Heart right ventricle (tissue), 16 donors: Measurements from ENCODE around the gene TNKS1BP1. TPM values are rescaled to one million over a fixed set of nuclear protein-coding genes. Genes with fewer than 3 reads are reported as not detected.

Experiments
- ATAC-seq, 8 donors: fragments of 200-7000 bp; cut with Tn5 transposase; one replicate each; pipeline ENCODE4 v1.9.1; 2020; ENCODE audit warnings: mild to moderate bottlenecking in 8 of 8, moderate library complexity in 8 of 8, moderate number of reproducible peaks in 1 of 8
- DNase-seq, 2 donors: peaks; one replicate each; pipeline ENCODE4 v3.0.0-alpha.2; 2020
- H3K27ac ChIP-seq, 10 donors: fragments of 200-600 bp; sonication (generic) in 2 of 10; one replicate each; pipeline versions ENCODE4 v1.5.0 to v1.8.0; 2020 to 2022; ENCODE audit warnings: mild to moderate bottlenecking in 3 of 10
- H3K27me3 ChIP-seq, 7 donors: fragments of 200-600 bp; one replicate each; pipeline ENCODE4 v1.8.0; 2021 to 2022; ENCODE audit warnings: mild to moderate bottlenecking in 2 of 7
- H3K36me3 ChIP-seq, 9 donors: fragments of 200-600 bp; sonication (generic) in 1 of 9; one replicate each; pipeline versions ENCODE4 v1.5.0 to v1.8.0; 2020 to 2022; ENCODE audit warnings: mild to moderate bottlenecking in 2 of 9
- H3K4me1 ChIP-seq, 9 donors: fragments of 200-600 bp; sonication (generic) in 1 of 9; one replicate each; pipeline versions ENCODE4 v1.5.0 to v1.8.0; 2020 to 2022; ENCODE audit warnings: mild to moderate bottlenecking in 4 of 9
- H3K4me3 ChIP-seq, 10 donors: fragments of 200-600 bp; sonication (generic) in 2 of 10; one replicate each; pipeline versions ENCODE4 v1.5.0 to v1.8.0; 2020 to 2022; ENCODE audit warnings: mild to moderate bottlenecking in 7 of 10, moderate library complexity in 2 of 10
- H3K9me3 ChIP-seq, 11 donors: fragments of 200-600 bp in 10 of 11; sonication (generic) in 2 of 11; one replicate each; pipeline versions ENCODE4 v1.5.0 to v1.8.0; 2013 to 2022; ENCODE audit warnings: mild to moderate bottlenecking in 2 of 11, control low read depth in 1 of 11, moderate library complexity in 1 of 11
- CTCF ChIP-seq, 9 donors: fragments of 200-600 bp; sonication (generic) in 2 of 9; IDR thresholded peaks; one replicate each; pipeline versions ENCODE4 v1.5.0 to v1.8.0; 2021 to 2022; ENCODE audit warnings: antibody characterized with exemption in 9 of 9, mild to moderate bottlenecking in 5 of 9, moderate library complexity in 1 of 9
- WGBS, 2 donors: extraction: QIAGEN DNeasy Blood & Tissue Kit; methylation state at CpG; one replicate each; pipeline ENCODE4 v1.1.7; 2013; ENCODE audit warnings: inconsistent platforms in 1 of 2; 5-methylcytosine and 5-hydroxymethylcytosine counted together
- intact Hi-C, 10 donors: fragments of 100-400 bp; cut with DNase I; formaldehyde crosslinking; loops; one replicate each; pipeline versions ENCODE4 v1.11.1 to v1.14.2; 2022
- polyA plus RNA-seq, 2 donors: library from polyadenylated mRNA; stranded (reverse); fragments of 200-250 nt; gene quantifications; one replicate each; pipeline ENCODE4 v1.2.3, GENCODE V29; 2013
- total RNA-seq, 10 donors: library from RNA; stranded (reverse); fragmentation: NEBNext Ultra II Directional in 3 of 10; extraction: Animal tissue kit (Norgen Biotek cat#: 25700) in 3 of 10; gene quantifications; one replicate each; pipeline versions ENCODE4 v1.2.1 to v1.2.4, GENCODE V29; 2021 to 2023
- donor health status: Arrhythmogenic right ventricular cardiomyopathy.
- donor health status: ischemic (EF 13 %, LVEDD 7.1; RV severe dilation, severe dysfunction).
- donor health status: healthy with polysubstance abuse.
- donor health status: DM: no; HTN: yes; CAD: no.
- donor health status: DM: no; HTN: no; CAD: no.
- donor health status: ischemic (EF 25% LVEDD 6.9; RV normal size, moderate dysfunction).
- donor health status: ischemic (EF 25% LVEDD 5.7; RV mildly dilated, moderate dysfunction).
- donor health status: healthy.
- donor health status: DM: yes; HTN: yes; CAD: no.
- donor health status: Ischemic cardiomyopathy.
- donor health status: ischemic (EF 35%, LVEDD 5.7; RV mildly dilated, moderate dysfunction).
- donor health status: nonischemic (EF 11% LVEDD 7.7; RV severe dilation, severe dysfunction).
- donor health status: DM: yes; HTN: yes; CAD: no.
- donor health status: PGD.
- donor health status: ischemic (EF 29% LVEDD 5.4; RV normal size, mild dysfunction).
- donor health status: nonischemic (EF 23%, LVEDD 6.1; RV moderate dilation, normal function).

TNKS1BP1 gene
- total and polyA plus RNA-seq, 12 donors, result 19.9 to 118 (median 37.0) TPM

DNA sequence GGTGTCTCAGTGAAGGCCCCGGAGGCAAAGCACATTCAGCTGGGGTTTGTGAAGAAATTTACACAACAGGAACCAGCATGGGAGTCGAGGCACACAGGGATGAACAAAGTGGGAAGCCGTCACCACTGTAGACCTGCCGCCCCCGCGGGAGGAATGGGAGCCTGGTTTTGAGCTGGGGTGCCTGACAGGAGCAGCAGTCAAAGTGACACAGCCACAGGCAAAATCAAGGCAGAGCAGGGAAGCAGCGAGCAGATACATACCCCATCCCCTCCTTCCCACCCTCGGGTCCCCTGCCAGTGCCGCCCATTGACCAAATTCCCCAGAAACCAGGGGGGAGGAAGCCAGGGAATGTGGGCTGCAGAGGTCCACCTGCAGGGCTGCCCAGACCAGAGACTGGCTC lies 34.2 kb upstream of the TNKS1BP1 start:
- Histone ChIP-seq H3K27ac (peak overlapping the region in 2 of 10 donors; percentile 22 to 50), H3K9me3 (no peaks in the 10 kb centered on the region), H3K4me3 (no peak overlapping the region), H3K27me3 (no peaks in the 10 kb centered on the region), H3K4me1 (peaks cover 0 to 36% (median 12%) of the 10 kb centered on the region in 9 donors), H3K36me3 (no peaks in the 10 kb centered on the region)
- intact Hi-C loops, result loop anchor here in 2 of 10 donors (5.0 to 10.0 kb wide), 2 partner anchors 48 to 96 kb away; no protein-coding TSS in a partner anchor
- WGBS, 2 donors, result 75 to 76% methylated on average over 9 of the region's 9 CpGs
- no peak for TF ChIP-seq CTCF (IDR thresholded peaks at IDR 0.05)
- ATAC-seq (peak in 4 of 8 donors; percentile 12 to 17 (median 16)), DNase-seq (no peak)

DNA sequence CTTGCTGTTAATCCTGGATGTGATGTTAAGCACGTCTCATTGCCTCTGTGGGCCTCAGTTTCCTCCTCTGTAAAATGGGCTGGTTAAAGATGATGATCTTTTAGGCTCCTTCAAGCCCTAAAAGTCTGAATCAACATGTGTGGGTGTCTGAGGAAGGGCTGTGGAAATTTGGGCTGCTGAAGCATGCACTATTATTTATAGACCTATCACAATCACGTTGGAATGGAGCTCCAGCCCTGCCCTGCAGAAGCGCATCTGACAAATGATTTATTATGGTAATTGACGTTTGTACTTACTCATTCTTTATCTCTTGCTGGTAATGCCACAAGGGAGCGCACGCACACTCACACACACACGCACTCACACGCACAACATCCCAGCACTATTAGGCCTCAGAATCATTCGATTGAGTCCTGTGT lies 33.8 kb upstream of the TNKS1BP1 start:
- Histone ChIP-seq H3K4me1 (peaks cover 0 to 35% (median 12%) of the 10 kb centered on the region in 9 donors), H3K36me3 (no peaks in the 10 kb centered on the region), H3K27ac (peak overlapping the region in 5 of 10 donors; percentile 22 to 76 (median 50)), H3K9me3 (no peaks in the 10 kb centered on the region), H3K4me3 (no peak overlapping the region), H3K27me3 (no peaks in the 10 kb centered on the region)
- DNase-seq (peak in 1 of 2 donors; percentile 20), ATAC-seq (peak in 7 of 8 donors; percentile 47 to 88 (median 79))
- TF ChIP-seq CTCF (IDR thresholded peaks at IDR 0.05), result no peak
- intact Hi-C loops, result loop anchor here in 2 of 10 donors (5.0 to 10.0 kb wide), 2 partner anchors 49 to 96 kb away; no protein-coding TSS in a partner anchor
- WGBS, 2 donors, result 71 to 73% methylated on average over 9 of the region's 9 CpGs

GRCh38 chr11:57357856-57358255 lies 33.1 kb upstream of the TNKS1BP1 start:
- Histone ChIP-seq H3K4me3 (no peak overlapping the region), H3K27ac (peak overlapping the region in 7 of 10 donors; percentile 0 to 76 (median 41)), H3K36me3 (no peaks in the 10 kb centered on the region), H3K4me1 (peaks cover 0 to 34% (median 12%) of the 10 kb centered on the region in 9 donors), H3K27me3 (no peaks in the 10 kb centered on the region), H3K9me3 (no peaks in the 10 kb centered on the region)
- TF ChIP-seq CTCF (IDR thresholded peaks at IDR 0.05), result no peak
- peak in 2 of 8 donors; percentile 30 to 42 for ATAC-seq
- intact Hi-C loops, result loop anchor here in 2 of 10 donors (5.0 to 10.0 kb wide), 2 partner anchors 49 to 97 kb away; no protein-coding TSS in a partner anchor
- no peak for DNase-seq
- whole genome bisulfite sequencing, 2 donors, result 28 to 29% methylated on average over 6 of the region's 6 CpGs

GRCh38 chr11:57357310-57357709 lies 32.6 kb upstream of the TNKS1BP1 start:
- Histone ChIP-seq H3K4me1 (peaks cover 0 to 34% (median 12%) of the 10 kb centered on the region in 9 donors), H3K27me3 (no peaks in the 10 kb centered on the region), H3K27ac (peak overlapping the region in 6 of 10 donors; percentile 0 to 76 (median 46)), H3K9me3 (no peaks in the 10 kb centered on the region), H3K36me3 (no peaks in the 10 kb centered on the region), H3K4me3 (no peak overlapping the region)
- no peak for TF ChIP-seq CTCF (IDR thresholded peaks at IDR 0.05)
- ATAC-seq (no peak), DNase-seq (no peak)
- intact Hi-C loops, result loop anchor here in 2 of 10 donors (5.0 to 10.0 kb wide), 2 partner anchors 50 to 97 kb away; no protein-coding TSS in a partner anchor
- 87% methylated on average over 3 of the region's 3 CpGs for WGBS, 2 donors
